Kidney (tissue), 14 donors: ENCODE measurements around the gene RPAP3. TPM values are rescaled to one million over a fixed set of nuclear protein-coding genes. Genes with fewer than 3 reads are reported as not detected.

Experiments used
- DNase-seq, 5 donors: peaks; one replicate each; pipeline ENCODE4 v3.0.0-alpha.2; 2013 to 2020
- FAIRE-seq: peaks from 2 replicates; lab custom pipeline; 2012; peaks lifted over from hg19 to GRCh38; lab: Jason Lieb, UNC
- H3K27ac ChIP-seq, 2 donors: one replicate each; pipeline ENCODE4 v1.7.0; 2013; ENCODE audit warnings: low read depth in 2 of 2, low read length in 2 of 2, inconsistent platforms in 1 of 2
- H3K27me3 ChIP-seq: one replicate; pipeline ENCODE4 v1.7.1; 2013; ENCODE audit warnings: low read length, inconsistent platforms; ENCODE audit not compliant: control insufficient read depth, insufficient read depth
- H3K36me3 ChIP-seq, 3 donors: one replicate each; pipeline versions ENCODE4 v1.7.0 to v1.7.1; 2013; ENCODE audit warnings: low read length in 3 of 3, control low read depth in 1 of 3, inconsistent platforms in 1 of 3; ENCODE audit not compliant: insufficient read depth in 3 of 3, control insufficient read depth in 2 of 3
- H3K4me1 ChIP-seq, 3 donors: one replicate each; pipeline versions ENCODE4 v1.7.0 to v1.7.1; 2013; ENCODE audit warnings: low read length in 3 of 3, inconsistent platforms in 1 of 3, low read depth in 1 of 3; ENCODE audit not compliant: control insufficient read depth in 2 of 3, insufficient read depth in 2 of 3
- H3K4me3 ChIP-seq, 3 donors: one replicate each; pipeline versions ENCODE4 v1.7.0 to v1.8.1; 2013; ENCODE audit warnings: low read length in 3 of 3, control low read depth in 1 of 3, inconsistent platforms in 1 of 3
- H3K9ac ChIP-seq, 3 donors: one replicate each; pipeline versions ENCODE4 v1.7.0 to v1.7.1; 2013; ENCODE audit warnings: low read length in 3 of 3, control low read depth in 1 of 3, inconsistent platforms in 1 of 3
- H3K9me3 ChIP-seq, 3 donors: one replicate each; pipeline versions ENCODE4 v1.7.0 to v1.7.1; 2013; ENCODE audit warnings: low read length in 3 of 3, control low read depth in 1 of 3, inconsistent platforms in 1 of 3; ENCODE audit not compliant: control insufficient read depth in 2 of 3, insufficient read depth in 1 of 3
- CTCF ChIP-seq: IDR thresholded peaks from 3 replicates; pipeline ENCODE4 v1.5.1; 2012; ENCODE audit warnings: mild to moderate bottlenecking, moderate library complexity, borderline replicate concordance; ENCODE audit not compliant: insufficient read depth; ENCODE audit errors: extremely low read depth
- intact Hi-C: fragments of 100-400 bp; cut with DNase I; formaldehyde crosslinking; loops from one replicate; pipeline ENCODE4 v1.11.1; 2022
- polyA plus RNA-seq: library from polyadenylated mRNA; stranded (reverse); fragments of 350-450 nt; fragmentation: Illumina TruSeq; extraction: RNeasy Lipid Tissue Mini Kit (QIAGEN cat#74804); gene quantifications from one replicate; pipeline ENCODE4 v1.2.3, GENCODE V29; 2014; ENCODE audit warnings: low read depth, low replicate concordance; ENCODE audit not compliant: insufficient read depth
- total RNA-seq: library from RNA; stranded (reverse); fragmentation: NEBNext Ultra II Directional; extraction: Animal tissue kit (Norgen Biotek cat#: 25700); gene quantifications from one replicate; pipeline ENCODE4 v1.2.1, GENCODE V29; 2021
- donor health status: control.
- donor health status: control.
- donor health status: control.
- donor health status: control.
- donor health status: control.
- donor health status: DM: yes; HTN: yes; CAD: no.
- donor health status: Normal renal cell carcinoma (clear cell type).

RPAP3 gene
- total and polyA plus RNA-seq, 2 donors from 2014 or later = 15.6 to 20.6 TPM

GRCh38 chr12:47704719-47705118, 1.1 kb downstream of the RPAP3 start:
- peak overlapping the region in 2 of 3 donors; percentile 81 to 94 for H3K4me3 ChIP-seq
- H3K9ac ChIP-seq = peak overlapping the region in 1 of 3 donors; percentile 92
- DNase-seq = no peak
- no peak for TF ChIP-seq CTCF
- intact Hi-C loops = no loop called here
- no peaks in the 10 kb centered on the region for H3K27me3 ChIP-seq
- peaks cover 0 to 4% (median 2%) of the 10 kb centered on the region in 3 donors for H3K36me3 ChIP-seq
- H3K27ac ChIP-seq = no peak overlapping the region
- FAIRE-seq = no peak
- no peaks in the 10 kb centered on the region for H3K9me3 ChIP-seq
- no peaks in the 10 kb centered on the region for H3K4me1 ChIP-seq

GRCh38 chr12:47700263-47700662, 5.6 kb downstream of the RPAP3 start:
- no peak for FAIRE-seq
- Histone ChIP-seq H3K4me3 (no peak overlapping the region), H3K9ac (no peak overlapping the region), H3K9me3 (no peaks in the 10 kb centered on the region), H3K36me3 (peaks cover 0 to 4% (median 2%) of the 10 kb centered on the region in 3 donors), H3K27ac (no peak overlapping the region), H3K4me1 (no peaks in the 10 kb centered on the region), H3K27me3 (no peaks in the 10 kb centered on the region)
- intact Hi-C loops = no loop called here
- DNase-seq = no peak
- no peak for TF ChIP-seq CTCF

GRCh38 chr12:47698631-47699030, 7.2 kb downstream of the RPAP3 start:
- Histone ChIP-seq H3K36me3 (peaks cover 2 to 4% (median 4%) of the 10 kb centered on the region in 3 donors), H3K9me3 (no peaks in the 10 kb centered on the region), H3K27ac (no peak overlapping the region), H3K27me3 (no peaks in the 10 kb centered on the region), H3K9ac (no peak overlapping the region), H3K4me1 (no peaks in the 10 kb centered on the region), H3K4me3 (no peak overlapping the region)
- DNase-seq (no peak), FAIRE-seq (no peak)
- intact Hi-C loops = no loop called here
- no peak for TF ChIP-seq CTCF

- no peak for TF ChIP-seq CTCF
- H3K27ac ChIP-seq = no peak overlapping the region
- no peak overlapping the region for H3K9ac ChIP-seq
- H3K4me3 ChIP-seq = no peak overlapping the region
- H3K4me1 ChIP-seq = no peaks in the 10 kb centered on the region
- peaks cover 2 to 4% (median 4%) of the 10 kb centered on the region in 3 donors for H3K36me3 ChIP-seq
- H3K9me3 ChIP-seq = no peaks in the 10 kb centered on the region
- DNase-seq = no peak
- intact Hi-C loops = no loop called here
- FAIRE-seq = no peak
- no peaks in the 10 kb centered on the region for H3K27me3 ChIP-seq
Measured at GRCh38 chr12:47698055-47698454, 7.8 kb downstream of the RPAP3 start.
